ENCODE data around the gene PCSK4.

PCSK4 gene

DNA sequence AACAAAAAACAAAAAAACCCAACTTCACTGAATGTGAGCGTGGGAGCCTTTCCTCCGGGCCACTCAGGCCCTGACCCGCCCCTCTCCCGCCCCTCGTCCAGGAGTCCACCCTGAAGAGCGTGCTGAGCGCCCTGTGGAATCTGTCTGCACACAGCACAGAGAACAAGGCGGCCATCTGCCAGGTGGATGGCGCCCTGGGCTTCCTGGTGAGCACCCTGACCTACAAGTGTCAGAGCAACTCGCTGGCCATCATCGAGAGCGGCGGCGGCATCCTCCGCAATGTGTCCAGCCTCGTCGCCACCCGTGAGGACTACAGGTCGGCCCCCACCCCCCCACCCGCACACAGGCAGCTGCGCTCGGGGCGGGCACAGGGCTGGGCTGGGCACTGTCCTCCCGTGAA lies 28.3 kb downstream of the PCSK4 start (continued):
- TF ChIP-seq, protein P1, sequence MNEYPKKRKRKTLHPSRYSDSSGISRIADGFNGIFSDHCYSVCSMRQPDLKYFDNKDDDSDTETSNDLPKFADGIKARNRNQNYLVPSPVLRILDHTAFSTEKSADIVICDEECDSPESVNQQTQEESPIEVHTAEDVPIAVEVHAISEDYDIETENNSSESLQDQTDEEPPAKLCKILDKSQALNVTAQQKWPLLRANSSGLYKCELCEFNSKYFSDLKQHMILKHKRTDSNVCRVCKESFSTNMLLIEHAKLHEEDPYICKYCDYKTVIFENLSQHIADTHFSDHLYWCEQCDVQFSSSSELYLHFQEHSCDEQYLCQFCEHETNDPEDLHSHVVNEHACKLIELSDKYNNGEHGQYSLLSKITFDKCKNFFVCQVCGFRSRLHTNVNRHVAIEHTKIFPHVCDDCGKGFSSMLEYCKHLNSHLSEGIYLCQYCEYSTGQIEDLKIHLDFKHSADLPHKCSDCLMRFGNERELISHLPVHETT (tag by site-specific recombination; IDR thresholded peaks at IDR 0.05): no peak
- no peak for TF ChIP-seq ZNF785 (tag by site-specific recombination; IDR thresholded peaks at IDR 0.05)

GRCh38 chr19:1460033-1460995 lies 29.8 kb downstream of the PCSK4 start:
- CTCF ChIA-PET: interaction anchor here (0.6 kb wide), 1 partner anchor 212 kb away, joined by 4 read pairs; no protein-coding TSS in a partner anchor

DNA sequence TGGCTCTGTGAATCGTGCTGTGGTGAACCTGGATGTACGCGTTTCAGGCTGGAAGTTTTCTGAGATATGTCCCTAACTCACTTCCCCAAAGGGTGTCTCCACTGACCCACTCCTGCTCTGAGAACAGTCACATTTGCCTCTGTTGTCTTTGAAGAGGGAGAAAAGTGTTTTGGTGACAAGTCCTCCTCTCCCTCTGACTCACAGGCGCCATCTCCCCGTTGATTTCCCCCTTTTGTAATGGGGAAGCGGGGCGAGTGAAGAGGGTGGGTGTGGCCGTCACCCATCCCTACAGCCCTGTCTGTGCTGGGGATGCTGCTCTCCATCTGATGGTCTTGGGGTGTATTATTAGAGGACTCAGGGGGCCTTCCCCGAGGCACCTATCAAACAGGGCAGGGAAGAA lies 30.7 kb downstream of the PCSK4 start:
- H3K4me1 ChIP-seq (ENCODE audit: control insufficient read depth, insufficient read depth, low read length): no peaks in the 10 kb centered on the region
- H3K4me3 ChIP-seq (ENCODE audit: low read depth, low read length): no peak overlapping the region
- no peak overlapping the region for H3K27ac ChIP-seq (ENCODE audit: extremely low read depth, low read depth, low read length)
- H3K36me3 ChIP-seq (ENCODE audit: control insufficient read depth in 2 of 2, insufficient read depth in 1 of 2, low read length in 2 of 2): peaks cover 0 to 16% of the 10 kb centered on the region in 2 experiments; a peak in 1 of 3 replicates
- POLR2A ChIA-PET: interaction anchor here (1.3 kb wide), 1 partner anchor 12 kb away, joined by 4 read pairs; no protein-coding TSS in a partner anchor
- no peak for TF ChIP-seq WT1 (tag by site-specific recombination; IDR thresholded peaks at IDR 0.05)
- TF ChIP-seq ZNF202 (tag by site-specific recombination; IDR thresholded peaks at IDR 0.05; ENCODE audit: borderline replicate concordance): no peak
- TF ChIP-seq ZNF664 (tag by site-specific recombination; IDR thresholded peaks at IDR 0.05): 0 out of 2 replicates have a peak, but pooled peaks have one; percentile 61
- no peak for TF ChIP-seq ZBTB10 (tag by site-specific recombination; IDR thresholded peaks at IDR 0.05)
- TF ChIP-seq OVOL3 (tag by site-specific recombination; IDR thresholded peaks at IDR 0.05): no peak
- CTCF ChIA-PET: no interaction called here
- no peaks in the 10 kb centered on the region for H3K9me3 ChIP-seq (ENCODE audit: control insufficient read depth, insufficient read depth, low read depth, low read length)

More at GRCh38 chr19:1460033-1460995, 29.8 kb downstream of the PCSK4 start:
- H3K27ac ChIP-seq (ENCODE audit: extremely low read depth, low read depth, low read length): no peak overlapping the region
- no peaks in the 10 kb centered on the region for H3K4me1 ChIP-seq (ENCODE audit: control insufficient read depth, insufficient read depth, low read length)
- no peak for TF ChIP-seq ZNF266 (tag by site-specific recombination; IDR thresholded peaks at IDR 0.05; ENCODE audit: low read depth)
- TF ChIP-seq, protein P2, sequence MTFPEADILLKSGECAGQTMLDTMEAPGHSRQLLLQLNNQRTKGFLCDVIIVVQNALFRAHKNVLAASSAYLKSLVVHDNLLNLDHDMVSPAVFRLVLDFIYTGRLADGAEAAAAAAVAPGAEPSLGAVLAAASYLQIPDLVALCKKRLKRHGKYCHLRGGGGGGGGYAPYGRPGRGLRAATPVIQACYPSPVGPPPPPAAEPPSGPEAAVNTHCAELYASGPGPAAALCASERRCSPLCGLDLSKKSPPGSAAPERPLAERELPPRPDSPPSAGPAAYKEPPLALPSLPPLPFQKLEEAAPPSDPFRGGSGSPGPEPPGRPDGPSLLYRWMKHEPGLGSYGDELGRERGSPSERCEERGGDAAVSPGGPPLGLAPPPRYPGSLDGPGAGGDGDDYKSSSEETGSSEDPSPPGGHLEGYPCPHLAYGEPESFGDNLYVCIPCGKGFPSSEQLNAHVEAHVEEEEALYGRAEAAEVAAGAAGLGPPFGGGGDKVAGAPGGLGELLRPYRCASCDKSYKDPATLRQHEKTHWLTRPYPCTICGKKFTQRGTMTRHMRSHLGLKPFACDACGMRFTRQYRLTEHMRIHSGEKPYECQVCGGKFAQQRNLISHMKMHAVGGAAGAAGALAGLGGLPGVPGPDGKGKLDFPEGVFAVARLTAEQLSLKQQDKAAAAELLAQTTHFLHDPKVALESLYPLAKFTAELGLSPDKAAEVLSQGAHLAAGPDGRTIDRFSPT (tag by site-specific recombination; IDR thresholded peaks at IDR 0.05): peak; percentile 93
- peaks cover 0 to 20% of the 10 kb centered on the region in 2 experiments; a peak in 1 of 3 replicates for H3K36me3 ChIP-seq (ENCODE audit: control insufficient read depth in 2 of 2, insufficient read depth in 1 of 2, low read length in 2 of 2)
- POLR2A ChIA-PET: no interaction called here
- H3K4me3 ChIP-seq (ENCODE audit: low read depth, low read length): no peak overlapping the region
- no peaks in the 10 kb centered on the region for H3K9me3 ChIP-seq (ENCODE audit: control insufficient read depth, insufficient read depth, low read depth, low read length)

- Histone ChIP-seq H3K4me3 (ENCODE audit: low read depth, low read length) (no peak overlapping the region), H3K36me3 (ENCODE audit: control insufficient read depth in 2 of 2, insufficient read depth in 1 of 2, low read length in 2 of 2) (peaks cover 0 to 16% of the 10 kb centered on the region in 2 experiments; a peak in 1 of 3 replicates), H3K4me1 (ENCODE audit: control insufficient read depth, insufficient read depth, low read length) (no peaks in the 10 kb centered on the region), H3K27ac (ENCODE audit: extremely low read depth, low read depth, low read length) (no peak overlapping the region), H3K9me3 (ENCODE audit: control insufficient read depth, insufficient read depth, low read depth, low read length) (no peaks in the 10 kb centered on the region)
- ChIA-PET CTCF (interaction anchor here (0.6 to 1.4 kb wide), 3 partner anchors 8 to 180 kb away, joined by 3 to 5 read pairs (median 4); no protein-coding TSS in a partner anchor), POLR2A (interaction anchor here (0.6 to 1.4 kb wide), 4 partner anchors 11 to 189 kb away, joined by 3 to 6 read pairs (median 4); partner anchors contain the start of gene CIRBP)
- TF ChIP-seq SP7 (tag by site-specific recombination; IDR thresholded peaks at IDR 0.05) (no peak), ZNF707 (tag by site-specific recombination; IDR thresholded peaks at IDR 0.05) (no peak), MYNN (tag by site-specific recombination; IDR thresholded peaks at IDR 0.05; ENCODE audit: borderline replicate concordance) (no peak), ZNF544 (tag by site-specific recombination; IDR thresholded peaks at IDR 0.05) (no peak), ZNF560 (tag by site-specific recombination; IDR thresholded peaks at IDR 0.05; ENCODE audit: borderline replicate concordance) (no peak), ZFP37 (tag by site-specific recombination; IDR thresholded peaks at IDR 0.05) (no peak), ZBTB21 (tag by site-specific recombination; IDR thresholded peaks at IDR 0.05) (no peak), ZNF670 (tag by site-specific recombination; IDR thresholded peaks at IDR 0.05; ENCODE audit: low read depth) (no peak), BCL11B (tag by site-specific recombination; IDR thresholded peaks at IDR 0.05; ENCODE audit: low read depth) (no peak), GLIS1 (tag by site-specific recombination; IDR thresholded peaks at IDR 0.05) (no peak), ZNF596 (tag by site-specific recombination; IDR thresholded peaks at IDR 0.05) (no peak)
- TF ChIP-seq, protein P3, sequence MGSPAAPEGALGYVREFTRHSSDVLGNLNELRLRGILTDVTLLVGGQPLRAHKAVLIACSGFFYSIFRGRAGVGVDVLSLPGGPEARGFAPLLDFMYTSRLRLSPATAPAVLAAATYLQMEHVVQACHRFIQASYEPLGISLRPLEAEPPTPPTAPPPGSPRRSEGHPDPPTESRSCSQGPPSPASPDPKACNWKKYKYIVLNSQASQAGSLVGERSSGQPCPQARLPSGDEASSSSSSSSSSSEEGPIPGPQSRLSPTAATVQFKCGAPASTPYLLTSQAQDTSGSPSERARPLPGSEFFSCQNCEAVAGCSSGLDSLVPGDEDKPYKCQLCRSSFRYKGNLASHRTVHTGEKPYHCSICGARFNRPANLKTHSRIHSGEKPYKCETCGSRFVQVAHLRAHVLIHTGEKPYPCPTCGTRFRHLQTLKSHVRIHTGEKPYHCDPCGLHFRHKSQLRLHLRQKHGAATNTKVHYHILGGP (tag by site-specific recombination; IDR thresholded peaks at IDR 0.05): no peak
Measured at GRCh38 chr19:1457892-1458291, 32.3 kb downstream of the PCSK4 start.

Data from HEK293 (cell line).